Liver (tissue), 3 donors: ENCODE data around the gene GNA15.

Experiments
- EGR1 ChIP-seq, 2 donors: IDR thresholded peaks; 2 replicates each; pipeline ENCODE4 v1.6.1; 2016 to 2018; ENCODE audit warnings: antibody characterized with exemption in 2 of 2, low read depth in 2 of 2
- FOXA1 ChIP-seq: IDR thresholded peaks from 2 replicates; pipeline ENCODE4 v1.6.1; 2016; ENCODE audit warnings: antibody characterized with exemption
- GABPA ChIP-seq, 2 donors: IDR thresholded peaks in 1 of 2; conservative IDR thresholded peaks in 1 of 2; 2 replicates each; pipeline ENCODE4 v1.6.1; 2016; ENCODE audit warnings: antibody characterized with exemption in 2 of 2, mild to moderate bottlenecking in 1 of 2, moderate library complexity in 1 of 2
- JUND ChIP-seq, 2 donors: IDR thresholded peaks; 2 replicates each; pipeline ENCODE4 v1.6.1; 2016; ENCODE audit warnings: antibody characterized with exemption in 2 of 2
- RAD21 ChIP-seq, 2 donors: IDR thresholded peaks; 2 replicates each; pipeline ENCODE4 v1.6.1; 2016; ENCODE audit warnings: antibody characterized with exemption in 2 of 2, mild to moderate bottlenecking in 2 of 2
- RXRA ChIP-seq, 2 donors: IDR thresholded peaks; 2 replicates each; pipeline ENCODE4 v1.6.1; 2017 to 2018; ENCODE audit warnings: antibody characterized with exemption in 2 of 2, mild to moderate bottlenecking in 1 of 2
- TAF1 ChIP-seq: conservative IDR thresholded peaks from 2 replicates; pipeline ENCODE4 v1.6.1; 2016; ENCODE audit warnings: antibody characterized with exemption, mild to moderate bottlenecking
- YY1 ChIP-seq: IDR thresholded peaks from 2 replicates; pipeline ENCODE4 v1.6.1; 2016; ENCODE audit warnings: antibody characterized with exemption, mild to moderate bottlenecking
- TF ChIP-seq, protein P1 (sequence below): fragments of 150-350 bp; IDR thresholded peaks from 2 replicates; pipeline ENCODE4 v1.5.1; 2017; ENCODE audit warnings: improper control_type of control experiment, low read depth, low read length; ENCODE audit not compliant: missing input control
- TF ChIP-seq, protein P2 (sequence below): IDR thresholded peaks from 2 replicates; pipeline ENCODE4 v1.6.1; 2016; ENCODE audit warnings: antibody characterized with exemption
- TF ChIP-seq, protein P3 (sequence below): IDR thresholded peaks from 2 replicates; pipeline ENCODE4 v1.6.1; 2016; ENCODE audit warnings: antibody characterized with exemption, mild to moderate bottlenecking
- TF ChIP-seq, protein P4 (sequence below): IDR thresholded peaks from 2 replicates; pipeline ENCODE4 v1.6.1; 2016; ENCODE audit warnings: antibody characterized with exemption
- donor health status: healthy.
- donor health status: healthy.

DNA sequence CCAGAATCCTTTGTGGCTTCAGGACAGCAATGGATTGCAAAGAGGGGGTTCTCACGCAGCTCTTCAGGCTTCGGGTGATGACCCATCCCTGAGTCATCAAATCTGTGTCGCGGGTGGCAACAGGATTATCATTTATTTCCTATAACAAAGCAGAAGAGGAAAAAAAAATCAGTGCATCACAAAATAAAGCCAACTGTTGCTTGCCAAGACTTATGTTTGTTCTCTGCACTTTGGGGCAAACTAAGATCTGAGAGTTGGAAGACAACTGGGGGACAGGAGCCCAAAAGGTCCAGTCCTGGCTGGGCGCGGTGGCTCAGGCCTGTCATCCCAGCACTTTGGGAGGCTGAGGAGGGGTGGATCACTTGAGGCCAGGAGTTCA lies 6.4 kb downstream of the GNA15 start:
- TF ChIP-seq GABPA (IDR thresholded peaks at IDR 0.05 in 1 of 2, conservative IDR thresholded peaks at IDR 0.05 in 1 of 2): no peak
- no peak for TF ChIP-seq RAD21 (IDR thresholded peaks at IDR 0.05)
- TF ChIP-seq, protein P1, sequence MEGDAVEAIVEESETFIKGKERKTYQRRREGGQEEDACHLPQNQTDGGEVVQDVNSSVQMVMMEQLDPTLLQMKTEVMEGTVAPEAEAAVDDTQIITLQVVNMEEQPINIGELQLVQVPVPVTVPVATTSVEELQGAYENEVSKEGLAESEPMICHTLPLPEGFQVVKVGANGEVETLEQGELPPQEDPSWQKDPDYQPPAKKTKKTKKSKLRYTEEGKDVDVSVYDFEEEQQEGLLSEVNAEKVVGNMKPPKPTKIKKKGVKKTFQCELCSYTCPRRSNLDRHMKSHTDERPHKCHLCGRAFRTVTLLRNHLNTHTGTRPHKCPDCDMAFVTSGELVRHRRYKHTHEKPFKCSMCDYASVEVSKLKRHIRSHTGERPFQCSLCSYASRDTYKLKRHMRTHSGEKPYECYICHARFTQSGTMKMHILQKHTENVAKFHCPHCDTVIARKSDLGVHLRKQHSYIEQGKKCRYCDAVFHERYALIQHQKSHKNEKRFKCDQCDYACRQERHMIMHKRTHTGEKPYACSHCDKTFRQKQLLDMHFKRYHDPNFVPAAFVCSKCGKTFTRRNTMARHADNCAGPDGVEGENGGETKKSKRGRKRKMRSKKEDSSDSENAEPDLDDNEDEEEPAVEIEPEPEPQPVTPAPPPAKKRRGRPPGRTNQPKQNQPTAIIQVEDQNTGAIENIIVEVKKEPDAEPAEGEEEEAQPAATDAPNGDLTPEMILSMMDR: no peak
- TF ChIP-seq YY1: no peak
- no peak for TF ChIP-seq RXRA (IDR thresholded peaks at IDR 0.05)
- TF ChIP-seq FOXA1: no peak
- TF ChIP-seq EGR1 (IDR thresholded peaks at IDR 0.05; ENCODE audit: low read depth in 2 of 2): no peak
- TF ChIP-seq, protein P2, sequence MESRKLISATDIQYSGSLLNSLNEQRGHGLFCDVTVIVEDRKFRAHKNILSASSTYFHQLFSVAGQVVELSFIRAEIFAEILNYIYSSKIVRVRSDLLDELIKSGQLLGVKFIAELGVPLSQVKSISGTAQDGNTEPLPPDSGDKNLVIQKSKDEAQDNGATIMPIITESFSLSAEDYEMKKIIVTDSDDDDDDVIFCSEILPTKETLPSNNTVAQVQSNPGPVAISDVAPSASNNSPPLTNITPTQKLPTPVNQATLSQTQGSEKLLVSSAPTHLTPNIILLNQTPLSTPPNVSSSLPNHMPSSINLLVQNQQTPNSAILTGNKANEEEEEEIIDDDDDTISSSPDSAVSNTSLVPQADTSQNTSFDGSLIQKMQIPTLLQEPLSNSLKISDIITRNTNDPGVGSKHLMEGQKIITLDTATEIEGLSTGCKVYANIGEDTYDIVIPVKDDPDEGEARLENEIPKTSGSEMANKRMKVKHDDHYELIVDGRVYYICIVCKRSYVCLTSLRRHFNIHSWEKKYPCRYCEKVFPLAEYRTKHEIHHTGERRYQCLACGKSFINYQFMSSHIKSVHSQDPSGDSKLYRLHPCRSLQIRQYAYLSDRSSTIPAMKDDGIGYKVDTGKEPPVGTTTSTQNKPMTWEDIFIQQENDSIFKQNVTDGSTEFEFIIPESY: no peak
- TF ChIP-seq, protein P3, sequence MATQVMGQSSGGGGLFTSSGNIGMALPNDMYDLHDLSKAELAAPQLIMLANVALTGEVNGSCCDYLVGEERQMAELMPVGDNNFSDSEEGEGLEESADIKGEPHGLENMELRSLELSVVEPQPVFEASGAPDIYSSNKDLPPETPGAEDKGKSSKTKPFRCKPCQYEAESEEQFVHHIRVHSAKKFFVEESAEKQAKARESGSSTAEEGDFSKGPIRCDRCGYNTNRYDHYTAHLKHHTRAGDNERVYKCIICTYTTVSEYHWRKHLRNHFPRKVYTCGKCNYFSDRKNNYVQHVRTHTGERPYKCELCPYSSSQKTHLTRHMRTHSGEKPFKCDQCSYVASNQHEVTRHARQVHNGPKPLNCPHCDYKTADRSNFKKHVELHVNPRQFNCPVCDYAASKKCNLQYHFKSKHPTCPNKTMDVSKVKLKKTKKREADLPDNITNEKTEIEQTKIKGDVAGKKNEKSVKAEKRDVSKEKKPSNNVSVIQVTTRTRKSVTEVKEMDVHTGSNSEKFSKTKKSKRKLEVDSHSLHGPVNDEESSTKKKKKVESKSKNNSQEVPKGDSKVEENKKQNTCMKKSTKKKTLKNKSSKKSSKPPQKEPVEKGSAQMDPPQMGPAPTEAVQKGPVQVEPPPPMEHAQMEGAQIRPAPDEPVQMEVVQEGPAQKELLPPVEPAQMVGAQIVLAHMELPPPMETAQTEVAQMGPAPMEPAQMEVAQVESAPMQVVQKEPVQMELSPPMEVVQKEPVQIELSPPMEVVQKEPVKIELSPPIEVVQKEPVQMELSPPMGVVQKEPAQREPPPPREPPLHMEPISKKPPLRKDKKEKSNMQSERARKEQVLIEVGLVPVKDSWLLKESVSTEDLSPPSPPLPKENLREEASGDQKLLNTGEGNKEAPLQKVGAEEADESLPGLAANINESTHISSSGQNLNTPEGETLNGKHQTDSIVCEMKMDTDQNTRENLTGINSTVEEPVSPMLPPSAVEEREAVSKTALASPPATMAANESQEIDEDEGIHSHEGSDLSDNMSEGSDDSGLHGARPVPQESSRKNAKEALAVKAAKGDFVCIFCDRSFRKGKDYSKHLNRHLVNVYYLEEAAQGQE: no peak
- TF ChIP-seq, protein P4, sequence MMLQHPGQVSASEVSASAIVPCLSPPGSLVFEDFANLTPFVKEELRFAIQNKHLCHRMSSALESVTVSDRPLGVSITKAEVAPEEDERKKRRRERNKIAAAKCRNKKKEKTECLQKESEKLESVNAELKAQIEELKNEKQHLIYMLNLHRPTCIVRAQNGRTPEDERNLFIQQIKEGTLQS: no peak
- no peak for TF ChIP-seq JUND (IDR thresholded peaks at IDR 0.05)
- TF ChIP-seq TAF1: no peak
